Measurements from ENCODE around the gene CLEC18B.
"Not testable (repeated sequence)": the region's sequence is repeated elsewhere in the genome, so short reads cannot be mapped to it uniquely, and the experiment has no call there.

GRCh38 chr16:74443624-74444346 is 22.5 kb upstream of the CLEC18B start:
- TF ChIP-seq, protein P1, sequence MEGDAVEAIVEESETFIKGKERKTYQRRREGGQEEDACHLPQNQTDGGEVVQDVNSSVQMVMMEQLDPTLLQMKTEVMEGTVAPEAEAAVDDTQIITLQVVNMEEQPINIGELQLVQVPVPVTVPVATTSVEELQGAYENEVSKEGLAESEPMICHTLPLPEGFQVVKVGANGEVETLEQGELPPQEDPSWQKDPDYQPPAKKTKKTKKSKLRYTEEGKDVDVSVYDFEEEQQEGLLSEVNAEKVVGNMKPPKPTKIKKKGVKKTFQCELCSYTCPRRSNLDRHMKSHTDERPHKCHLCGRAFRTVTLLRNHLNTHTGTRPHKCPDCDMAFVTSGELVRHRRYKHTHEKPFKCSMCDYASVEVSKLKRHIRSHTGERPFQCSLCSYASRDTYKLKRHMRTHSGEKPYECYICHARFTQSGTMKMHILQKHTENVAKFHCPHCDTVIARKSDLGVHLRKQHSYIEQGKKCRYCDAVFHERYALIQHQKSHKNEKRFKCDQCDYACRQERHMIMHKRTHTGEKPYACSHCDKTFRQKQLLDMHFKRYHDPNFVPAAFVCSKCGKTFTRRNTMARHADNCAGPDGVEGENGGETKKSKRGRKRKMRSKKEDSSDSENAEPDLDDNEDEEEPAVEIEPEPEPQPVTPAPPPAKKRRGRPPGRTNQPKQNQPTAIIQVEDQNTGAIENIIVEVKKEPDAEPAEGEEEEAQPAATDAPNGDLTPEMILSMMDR (IDR thresholded peaks at IDR 0.05), result not testable (repeated sequence)
- TF ChIP-seq, protein P2, sequence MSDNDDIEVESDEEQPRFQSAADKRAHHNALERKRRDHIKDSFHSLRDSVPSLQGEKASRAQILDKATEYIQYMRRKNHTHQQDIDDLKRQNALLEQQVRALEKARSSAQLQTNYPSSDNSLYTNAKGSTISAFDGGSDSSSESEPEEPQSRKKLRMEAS (IDR thresholded peaks at IDR 0.05), result not testable (repeated sequence)
- TF ChIP-seq, protein P3, sequence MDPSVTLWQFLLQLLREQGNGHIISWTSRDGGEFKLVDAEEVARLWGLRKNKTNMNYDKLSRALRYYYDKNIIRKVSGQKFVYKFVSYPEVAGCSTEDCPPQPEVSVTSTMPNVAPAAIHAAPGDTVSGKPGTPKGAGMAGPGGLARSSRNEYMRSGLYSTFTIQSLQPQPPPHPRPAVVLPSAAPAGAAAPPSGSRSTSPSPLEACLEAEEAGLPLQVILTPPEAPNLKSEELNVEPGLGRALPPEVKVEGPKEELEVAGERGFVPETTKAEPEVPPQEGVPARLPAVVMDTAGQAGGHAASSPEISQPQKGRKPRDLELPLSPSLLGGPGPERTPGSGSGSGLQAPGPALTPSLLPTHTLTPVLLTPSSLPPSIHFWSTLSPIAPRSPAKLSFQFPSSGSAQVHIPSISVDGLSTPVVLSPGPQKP (IDR thresholded peaks at IDR 0.05; ENCODE audit: low read depth, low read length), result not testable (repeated sequence)
- not testable (repeated sequence) for TF ChIP-seq FOSB (CRISPR knock-in tag; IDR thresholded peaks at IDR 0.05); POLR2A (IDR thresholded peaks at IDR 0.05; ENCODE audit: low read length); RAD21 (conservative IDR thresholded peaks at IDR 0.05 in 1 of 2, IDR thresholded peaks at IDR 0.05 in 1 of 2); JUNB (IDR thresholded peaks at IDR 0.05); CEBPB (IDR thresholded peaks at IDR 0.05); EP300 (IDR thresholded peaks at IDR 0.05); NR3C1 (IDR thresholded peaks at IDR 0.05)

Measured in A549 (cell line).